Mononuclear cell (primary cell): Measurements from ENCODE around the gene MRPL21. TPM values are rescaled to one million over a fixed set of nuclear protein-coding genes. Genes with fewer than 3 reads are reported as not detected.

Experiments
- H3K27me3 ChIP-seq: 2 replicates; pipeline ENCODE4 v1.6.0; 2011; ENCODE audit warnings: low read length, control low read depth; ENCODE audit not compliant: insufficient read depth
- H3K4me1 ChIP-seq: 2 replicates; pipeline ENCODE4 v1.5.1; 2011; ENCODE audit warnings: mild to moderate bottlenecking, low read length, control low read depth; ENCODE audit not compliant: insufficient read depth
- H3K4me3 ChIP-seq: 2 replicates; pipeline ENCODE4 v1.5.1; 2011; ENCODE audit warnings: mild to moderate bottlenecking, low read length, moderate library complexity
- H3K9me3 ChIP-seq: 2 replicates; pipeline ENCODE4 v1.5.1; 2011; ENCODE audit warnings: low read depth, mild to moderate bottlenecking, control low read depth, low read length
- total RNA-seq: library from RNA; depleted of rRNA; stranded (reverse); fragments of >200 nt; gene quantifications from one replicate; pipeline ENCODE4 v1.2.3, GENCODE V29; 2012

The MRPL21 gene
- total RNA-seq, 1 donor: 20.4 TPM

DNA sequence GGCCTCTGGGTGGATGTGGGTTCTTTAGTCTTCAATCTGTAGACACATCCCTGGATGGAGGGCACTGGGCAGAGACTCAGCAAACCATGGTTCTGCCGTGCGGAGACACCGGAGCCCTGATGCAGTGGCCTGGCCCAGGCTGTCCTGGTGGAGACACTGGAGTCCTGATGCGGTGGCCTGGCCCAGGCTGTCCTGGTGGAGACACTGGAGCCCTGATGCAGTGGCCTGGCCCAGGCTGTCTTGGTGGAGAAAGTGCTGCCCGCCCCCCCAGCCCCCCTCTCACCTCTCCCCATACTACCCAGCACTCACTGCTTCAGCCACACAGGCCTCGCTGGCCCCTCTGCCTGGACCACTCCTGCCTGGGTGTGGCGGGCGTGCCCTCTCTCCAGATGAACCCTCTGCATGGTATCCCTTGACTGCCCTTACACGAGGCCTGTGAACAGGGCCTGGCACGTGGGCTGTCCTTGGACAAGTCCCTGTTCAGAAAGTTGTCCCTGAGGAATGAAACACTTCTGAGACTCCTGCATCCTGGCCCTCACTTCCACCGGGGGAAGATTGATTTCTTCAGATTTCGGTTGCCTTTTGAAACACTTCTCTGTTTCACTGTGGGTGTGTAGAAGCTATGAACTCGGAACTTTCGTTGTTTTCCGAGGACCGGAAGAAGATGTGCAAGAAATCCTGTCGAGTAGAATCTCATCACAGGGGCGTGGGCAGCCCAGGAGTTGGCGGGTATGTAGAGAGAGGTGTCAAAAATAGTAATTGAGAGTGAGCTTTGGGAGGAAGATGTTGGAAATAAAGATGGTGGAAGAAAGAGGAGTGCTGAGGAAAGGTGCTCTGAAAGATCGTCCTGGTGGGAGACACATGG is 26.3 kb upstream of the MRPL21 start:
- Histone ChIP-seq H3K27me3 (no peaks in the 10 kb centered on the region), H3K4me3 (no peak overlapping the region), H3K4me1 (peaks cover 24% of the 10 kb centered on the region), H3K9me3 (peaks cover 8% of the 10 kb centered on the region)

GRCh38 chr11:68929135-68929534 is 25.5 kb upstream of the MRPL21 start:
- Histone ChIP-seq H3K4me1 (peaks cover 24% of the 10 kb centered on the region), H3K9me3 (peaks cover 8% of the 10 kb centered on the region), H3K4me3 (no peak overlapping the region), H3K27me3 (no peaks in the 10 kb centered on the region)

GRCh38 chr11:68928136-68928880 is 24.7 kb upstream of the MRPL21 start:
- no peak overlapping the region for H3K4me3 ChIP-seq
- H3K9me3 ChIP-seq: peaks cover 8% of the 10 kb centered on the region
- no peaks in the 10 kb centered on the region for H3K27me3 ChIP-seq
- H3K4me1 ChIP-seq: peaks cover 24% of the 10 kb centered on the region

- Histone ChIP-seq H3K4me3 (no peak overlapping the region), H3K9me3 (peaks cover 8% of the 10 kb centered on the region), H3K27me3 (no peaks in the 10 kb centered on the region), H3K4me1 (peaks cover 24% of the 10 kb centered on the region)
Observed at GRCh38 chr11:68927280-68928135, 23.9 kb upstream of the MRPL21 start.

DNA sequence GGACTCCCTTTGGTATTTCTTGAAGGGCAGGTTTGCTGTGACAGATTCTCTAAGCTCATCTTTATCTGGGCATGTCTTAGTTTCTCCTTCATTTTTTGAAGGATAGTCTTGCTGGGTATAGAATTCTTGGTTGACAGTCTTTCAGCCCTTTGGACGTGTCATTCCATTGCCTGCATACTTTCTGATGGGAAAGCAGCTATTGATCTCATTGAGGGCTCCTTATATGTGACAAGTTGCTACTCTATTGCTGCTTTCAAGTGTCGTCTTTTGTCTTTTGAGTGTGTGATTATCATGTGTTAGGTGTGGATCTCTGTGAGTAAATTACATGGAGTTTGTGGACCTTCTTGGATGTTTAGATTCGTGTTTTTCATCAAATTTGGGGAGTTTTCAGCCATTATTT is 22.0 kb upstream of the MRPL21 start:
- Histone ChIP-seq H3K27me3 (no peaks in the 10 kb centered on the region), H3K4me3 (no peak overlapping the region), H3K4me1 (peaks cover 24% of the 10 kb centered on the region), H3K9me3 (peaks cover 8% of the 10 kb centered on the region)

GRCh38 chr11:68924073-68924925 is 20.7 kb upstream of the MRPL21 start:
- H3K27me3 ChIP-seq: no peaks in the 10 kb centered on the region
- H3K4me1 ChIP-seq: peaks cover 24% of the 10 kb centered on the region
- H3K9me3 ChIP-seq: peaks cover 8% of the 10 kb centered on the region
- no peak overlapping the region for H3K4me3 ChIP-seq

- H3K4me1 ChIP-seq: peaks cover 20% of the 10 kb centered on the region
- no peaks in the 10 kb centered on the region for H3K27me3 ChIP-seq
- peaks cover 8% of the 10 kb centered on the region for H3K9me3 ChIP-seq
- H3K4me3 ChIP-seq: no peak overlapping the region
Observed at GRCh38 chr11:68923614-68924013, 20.0 kb upstream of the MRPL21 start.

- no peaks in the 10 kb centered on the region for H3K9me3 ChIP-seq
- H3K4me3 ChIP-seq: no peak overlapping the region
- no peaks in the 10 kb centered on the region for H3K27me3 ChIP-seq
- H3K4me1 ChIP-seq: no peaks in the 10 kb centered on the region
Observed at GRCh38 chr11:68916439-68916838, 12.8 kb upstream of the MRPL21 start.

DNA sequence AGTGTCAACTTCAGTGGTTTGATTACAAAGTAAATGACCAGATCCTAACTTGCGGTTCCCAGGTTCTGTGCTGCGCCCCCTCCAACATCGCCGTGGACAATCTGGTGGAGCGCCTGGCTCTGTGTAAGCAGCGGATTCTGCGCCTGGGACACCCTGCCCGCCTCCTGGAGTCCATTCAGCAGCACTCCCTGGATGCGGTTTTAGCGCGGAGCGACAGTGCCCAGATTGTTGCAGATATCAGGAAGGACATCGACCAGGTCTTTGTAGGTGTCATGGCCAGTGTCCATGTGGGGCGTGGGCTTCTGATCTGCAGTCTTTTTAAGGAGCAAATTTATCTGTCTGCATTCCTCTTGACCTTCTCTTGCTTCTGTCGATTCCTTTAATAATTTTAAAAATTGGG is 11.1 kb upstream of the MRPL21 start:
- Histone ChIP-seq H3K4me1 (no peaks in the 10 kb centered on the region), H3K4me3 (no peak overlapping the region), H3K9me3 (no peaks in the 10 kb centered on the region), H3K27me3 (no peaks in the 10 kb centered on the region)

- H3K4me3 ChIP-seq: no peak overlapping the region
- no peaks in the 10 kb centered on the region for H3K9me3 ChIP-seq
- no peaks in the 10 kb centered on the region for H3K27me3 ChIP-seq
- H3K4me1 ChIP-seq: no peaks in the 10 kb centered on the region
Observed at GRCh38 chr11:68913188-68913587, 9.6 kb upstream of the MRPL21 start.

DNA sequence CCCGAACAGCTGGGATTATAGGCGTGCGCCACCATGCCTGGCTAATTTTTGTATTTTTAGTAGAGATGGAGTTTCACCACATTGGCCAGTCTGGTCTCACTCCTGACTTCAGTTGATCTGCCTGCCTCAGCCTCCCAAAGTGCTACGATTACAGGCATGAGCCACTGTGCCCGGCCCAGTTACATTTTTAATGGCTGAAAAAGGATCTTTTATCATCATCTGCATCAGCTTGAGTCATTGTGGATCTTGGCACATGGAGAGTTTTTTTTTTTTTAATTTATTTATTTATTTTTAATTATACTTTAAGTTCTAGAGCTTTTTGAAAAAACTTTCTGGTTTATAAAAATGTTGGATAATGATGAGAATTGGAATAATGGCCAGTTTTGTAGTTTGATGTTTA is 8.6 kb upstream of the MRPL21 start:
- Histone ChIP-seq H3K27me3 (no peaks in the 10 kb centered on the region), H3K4me3 (no peak overlapping the region), H3K4me1 (no peaks in the 10 kb centered on the region), H3K9me3 (no peaks in the 10 kb centered on the region)

GRCh38 chr11:68911731-68912130 is 8.1 kb upstream of the MRPL21 start:
- Histone ChIP-seq H3K4me3 (no peak overlapping the region), H3K27me3 (no peaks in the 10 kb centered on the region), H3K9me3 (no peaks in the 10 kb centered on the region), H3K4me1 (no peaks in the 10 kb centered on the region)

GRCh38 chr11:68910965-68911364 is 7.3 kb upstream of the MRPL21 start:
- Histone ChIP-seq H3K4me3 (no peak overlapping the region), H3K4me1 (peaks cover under 1% of the 10 kb centered on the region), H3K9me3 (no peaks in the 10 kb centered on the region), H3K27me3 (no peaks in the 10 kb centered on the region)

GRCh38 chr11:68908273-68908672 is 4.6 kb upstream of the MRPL21 start:
- Histone ChIP-seq H3K9me3 (no peaks in the 10 kb centered on the region), H3K4me1 (peaks cover 19% of the 10 kb centered on the region), H3K27me3 (no peaks in the 10 kb centered on the region), H3K4me3 (no peak overlapping the region)
